B cell (primary cell): Measurements from ENCODE around the gene MAU2. TPM values are rescaled to one million over a fixed set of nuclear protein-coding genes. Genes with fewer than 3 reads are reported as not detected.

Source experiments
- ATAC-seq: fragments of 200-7000 bp; cut with Tn5 transposase; one replicate; pipeline ENCODE4 v1.10.0; 2021; ENCODE audit warnings: low read depth, mild to moderate bottlenecking, moderate number of reproducible peaks, moderate library complexity
- CTCF ChIA-PET: fragments of 350-600 bp; sonication (Branson Sonifier 250); formaldehyde crosslinking; loops from one replicate; lab custom pipeline; 2021; ENCODE audit warnings: antibody characterized with exemption, inconsistent platforms; lab: Charles Lee
- POLR2A ChIA-PET: fragments of 350-600 bp; sonication (Branson Sonifier 250); formaldehyde crosslinking; loops from one replicate; lab custom pipeline; 2021; ENCODE audit warnings: antibody characterized with exemption; lab: Charles Lee
- DNase-seq: peaks from one replicate; pipeline ENCODE4 v3.0.0; 2013
- H2AFZ ChIP-seq: 2 replicates; pipeline ENCODE4 v1.6.1; 2012; ENCODE audit warnings: mild to moderate bottlenecking, low read depth, low read length; ENCODE audit not compliant: insufficient read depth, poor library complexity, severe bottlenecking
- H3K27ac ChIP-seq, 2 donors: 1 replicate in 1 of 2; 2 replicates in 1 of 2; pipeline ENCODE4 v1.5.1; 2012 to 2013; ENCODE audit warnings: low read length in 2 of 2, mild to moderate bottlenecking in 2 of 2, moderate library complexity in 1 of 2
- H3K27me3 ChIP-seq, 4 experiments: fragments of 200-600 bp in 1 of 4; sonication (generic) in 1 of 4; replicated peaks in 1 of 4; 1 replicate in 2 of 4; 2 replicates in 2 of 4; pipeline versions ENCODE4 v1.6.1 to v1.7.0; 2013 to 2016; ENCODE audit warnings: low read length in 3 of 4, mild to moderate bottlenecking in 2 of 4, mixed read lengths in 1 of 4, moderate library complexity in 1 of 4; ENCODE audit not compliant: insufficient read depth in 4 of 4, control insufficient read depth in 3 of 4; ENCODE audit errors: control extremely low read depth in 1 of 4
- H3K36me3 ChIP-seq, 2 experiments: replicated peaks in 1 of 2; 1 replicate in 1 of 2; 2 replicates in 1 of 2; pipeline versions ENCODE4 v1.6.1 to v1.7.1; 2013; ENCODE audit warnings: low read length in 1 of 2; ENCODE audit not compliant: insufficient read depth in 2 of 2, control insufficient read depth in 1 of 2; ENCODE audit errors: control extremely low read depth in 1 of 2, extremely low read depth in 1 of 2
- H3K4me1 ChIP-seq, 2 donors: fragments of 200-600 bp in 1 of 2; sonication (generic) in 1 of 2; 1 replicate in 1 of 2; 2 replicates in 1 of 2; pipeline versions ENCODE4 v1.5.1 to v1.6.1; 2013 to 2017; ENCODE audit warnings: low read length in 2 of 2; ENCODE audit not compliant: control insufficient read depth in 2 of 2, insufficient read depth in 2 of 2
- H3K4me2 ChIP-seq: replicated peaks from 2 replicates; pipeline ENCODE3; 2012; ENCODE audit warnings: mild to moderate bottlenecking, low read depth, low read length; ENCODE audit not compliant: poor library complexity, severe bottlenecking
- H3K4me3 ChIP-seq, 5 experiments: fragments of 200-600 bp in 1 of 5; sonication (generic) in 1 of 5; 1 replicate in 3 of 5; 2 replicates in 2 of 5; pipeline versions ENCODE4 v1.5.1 to v1.7.0; 2011 to 2016; ENCODE audit warnings: low read length in 4 of 5, mild to moderate bottlenecking in 4 of 5, low read depth in 2 of 5, control low read depth in 1 of 5, moderate library complexity in 1 of 5; ENCODE audit not compliant: insufficient read depth in 1 of 5; ENCODE audit errors: control extremely low read depth in 1 of 5, extremely low read depth in 1 of 5
- H3K79me2 ChIP-seq: fragments of 200-600 bp; sonication (generic); one replicate; pipeline ENCODE4 v1.6.0; 2016; ENCODE audit warnings: low read length; ENCODE audit not compliant: control insufficient read depth, insufficient read depth
- H3K9ac ChIP-seq: fragments of 200-600 bp; sonication (generic); 2 replicates; pipeline ENCODE4 v1.6.1; 2017; ENCODE audit warnings: mild to moderate bottlenecking, low read length, moderate library complexity
- H3K9me3 ChIP-seq, 3 donors: one replicate each; pipeline versions ENCODE4 v1.6.1 to v1.7.1; 2013; ENCODE audit warnings: low read length in 2 of 3; ENCODE audit not compliant: control insufficient read depth in 2 of 3, insufficient read depth in 1 of 3; ENCODE audit errors: control extremely low read depth in 1 of 3
- H4K20me1 ChIP-seq: 2 replicates; pipeline ENCODE4 v1.6.0; 2012; ENCODE audit warnings: mild to moderate bottlenecking, low read length; ENCODE audit not compliant: insufficient read depth, control insufficient read depth, poor library complexity, severe bottlenecking
- H3K27ac Mint-ChIP-seq: one replicate; pipeline ENCODE4 v1.8.0; 2021; ENCODE audit warnings: mixed read lengths
- H3K27me3 Mint-ChIP-seq: one replicate; pipeline ENCODE4 v1.8.0; 2021; ENCODE audit warnings: mixed read lengths
- H3K4me1 Mint-ChIP-seq: one replicate; pipeline ENCODE4 v1.8.0; 2021; ENCODE audit warnings: mixed read lengths
- H3K4me3 Mint-ChIP-seq: one replicate; pipeline ENCODE4 v1.8.0; 2021; ENCODE audit warnings: mixed read lengths
- H3K9me3 Mint-ChIP-seq: one replicate; pipeline ENCODE4 v1.8.0; 2022; ENCODE audit warnings: mixed read lengths; ENCODE audit not compliant: insufficient read depth
- CTCF ChIP-seq: fragments of 200-600 bp; IDR thresholded peaks from one replicate; pipeline ENCODE4 v1.8.0; 2022; ENCODE audit warnings: antibody characterized with exemption, mild to moderate bottlenecking
- EZH2 ChIP-seq: IDR thresholded peaks from 2 replicates; pipeline ENCODE4 v1.6.1; 2012; ENCODE audit warnings: borderline replicate concordance, low read depth, mild to moderate bottlenecking, moderate library complexity, low read length; ENCODE audit not compliant: insufficient read depth, poor library complexity, severe bottlenecking
- WGBS: methylation state at CpG from one replicate; pipeline ENCODE4 v1.1.5; 2013; ENCODE audit warnings: missing lambda C conversion rate; ENCODE audit not compliant: insufficient coverage; 5-methylcytosine and 5-hydroxymethylcytosine counted together
- intact Hi-C: fragments of 100-400 bp; cut with micrococcal nuclease; formaldehyde crosslinking; loops from one replicate; pipeline ENCODE4 v1.10.0; 2022
- polyA plus RNA-seq: library from polyadenylated mRNA; depleted of rRNA; stranded (reverse); fragments of >200 nt; gene quantifications from 2 replicates; pipeline ENCODE4 v1.2.3, GENCODE V29; 2012
- total RNA-seq, 2 donors: library from RNA; stranded (reverse); fragments of 120-200 nt in 1 of 2; gene quantifications; 1 replicate in 1 of 2; 2 replicates in 1 of 2; pipeline versions ENCODE4 v1.2.3 to v1.2.4, GENCODE V29; 2013 to 2022

MAU2 gene
- total and polyA plus RNA-seq, 2 donors (not counting 1 experiment from before 2014, with no cell fraction given): 87.7 to 199 TPM

DNA sequence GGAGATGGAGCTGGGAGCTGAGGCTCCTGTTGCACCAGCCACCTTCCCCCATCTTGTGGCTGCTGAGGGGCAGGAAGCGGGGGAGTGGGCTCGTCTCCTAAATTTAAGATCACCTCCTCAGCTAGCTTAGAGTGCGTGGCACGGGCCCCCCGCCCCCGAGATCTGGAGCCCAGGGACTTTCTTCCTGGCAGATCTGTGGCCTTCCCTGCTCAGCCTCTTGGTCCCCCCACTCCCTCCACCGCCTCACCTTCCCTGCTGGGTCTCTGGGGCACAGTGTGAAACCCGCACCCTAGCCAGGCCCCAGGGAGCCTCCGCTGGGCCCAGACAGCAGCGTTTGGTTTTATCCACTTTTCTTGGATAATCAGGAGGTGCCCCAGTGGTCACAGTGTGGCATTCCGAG lies 35.9 kb downstream of the MAU2 start:
- no peak overlapping the region for H2AFZ ChIP-seq
- no peak overlapping the region for H3K27ac ChIP-seq
- no peak overlapping the region for H3K4me3 ChIP-seq
- WGBS: 95% methylated on average over 10 of the region's 11 CpGs
- ChIA-PET POLR2A (no interaction called here), CTCF (interaction anchor here (1.3 kb wide), 1 partner anchor 10 kb away, joined by 4 read pairs; no protein-coding TSS in a partner anchor)
- Mint-ChIP-seq H3K27me3 (no peaks in the 10 kb centered on the region), H3K27ac (no peak overlapping the region), H3K4me1 (peaks cover 11% of the 10 kb centered on the region), H3K9me3 (no peaks in the 10 kb centered on the region), H3K4me3 (no peak overlapping the region)
- H3K27me3 ChIP-seq: no peaks in the 10 kb centered on the region
- TF ChIP-seq EZH2: no peak
- no peak for TF ChIP-seq CTCF
- no peak overlapping the region for H3K4me2 ChIP-seq
- peaks cover 10% of the 10 kb centered on the region for H4K20me1 ChIP-seq
- DNase-seq (no peak), ATAC-seq (no peak)
- peaks cover 0 to 63% of the 10 kb centered on the region in 2 experiments for H3K36me3 ChIP-seq
- H3K4me1 ChIP-seq: peaks cover 10% of the 10 kb centered on the region in 2 donors
- intact Hi-C loops: no loop called here
- H3K79me2 ChIP-seq: no peaks in the 10 kb centered on the region
- H3K9ac ChIP-seq: no peak overlapping the region
- no peaks in the 10 kb centered on the region for H3K9me3 ChIP-seq

GRCh38 chr19:19356901-19357566 lies 36.4 kb downstream of the MAU2 start:
- Mint-ChIP-seq H3K27me3 (no peaks in the 10 kb centered on the region), H3K9me3 (no peaks in the 10 kb centered on the region), H3K4me1 (peaks cover 14% of the 10 kb centered on the region), H3K27ac (no peak overlapping the region), H3K4me3 (no peak overlapping the region)
- H2AFZ ChIP-seq: no peak overlapping the region
- no peak overlapping the region for H3K9ac ChIP-seq
- intact Hi-C loops: no loop called here
- ATAC-seq (no peak), DNase-seq (no peak)
- peaks cover 10% of the 10 kb centered on the region in 2 donors for H3K4me1 ChIP-seq
- WGBS: 97% methylated on average over 6 of the region's 13 CpGs
- H3K27ac ChIP-seq: no peak overlapping the region
- ChIA-PET POLR2A (no interaction called here), CTCF (interaction anchor here (1.3 to 2.4 kb wide), 2 partner anchors 10 to 134 kb away, joined by 4 to 18 read pairs; no protein-coding TSS in a partner anchor)
- H4K20me1 ChIP-seq: peaks cover 10% of the 10 kb centered on the region
- no peaks in the 10 kb centered on the region for H3K79me2 ChIP-seq
- no peak overlapping the region for H3K4me2 ChIP-seq
- TF ChIP-seq CTCF (no peak), EZH2 (no peak)
- no peaks in the 10 kb centered on the region for H3K27me3 ChIP-seq
- no peak overlapping the region for H3K4me3 ChIP-seq
- H3K9me3 ChIP-seq: no peaks in the 10 kb centered on the region
- peaks cover 0 to 59% of the 10 kb centered on the region in 2 experiments for H3K36me3 ChIP-seq
